Mucosa of descending colon (tissue), 3 donors: ENCODE measurements around the gene CEP112. TPM values are rescaled to one million over a fixed set of nuclear protein-coding genes. Genes with fewer than 3 reads are reported as not detected.

Source experiments
- ATAC-seq: fragments of 200-7000 bp; cut with Tn5 transposase; one replicate; pipeline ENCODE4 v1.9.1; 2020; ENCODE audit warnings: mild to moderate bottlenecking, moderate library complexity
- DNase-seq, 3 donors: peaks; one replicate each; pipeline ENCODE4 v3.0.0-alpha.2; 2020
- H3K36me3 ChIP-seq: fragments of 200-600 bp; one replicate; pipeline ENCODE4 v1.8.0; 2021; ENCODE audit warnings: low read depth, mild to moderate bottlenecking
- H3K4me1 ChIP-seq: fragments of 200-600 bp; one replicate; pipeline ENCODE4 v1.8.0; 2021; ENCODE audit warnings: low read depth, mild to moderate bottlenecking
- H3K4me3 ChIP-seq: fragments of 200-600 bp; one replicate; pipeline ENCODE4 v1.8.0; 2021; ENCODE audit warnings: mild to moderate bottlenecking
- H3K9me3 ChIP-seq: fragments of 200-600 bp; one replicate; pipeline ENCODE4 v1.8.0; 2021; ENCODE audit warnings: mild to moderate bottlenecking
- intact Hi-C, 2 donors: fragments of 100-400 bp; cut with DNase I in 1 of 2; cut with micrococcal nuclease in 1 of 2; formaldehyde crosslinking; loops; one replicate each; pipeline versions ENCODE4 v1.11.0 to v1.11.1; 2022; cut with DNase I, micrococcal nuclease
- total RNA-seq, 3 donors: library from RNA; stranded (reverse); fragmentation: NEBNext Ultra II Directional in 2 of 3; extraction: Animal tissue kit (Norgen Biotek cat#: 25700) in 2 of 3; gene quantifications; one replicate each; pipeline versions ENCODE4 v1.2.1 to v1.2.4, GENCODE V29; 2021 to 2023
- TF ChIP-seq, protein P1 (sequence below): fragments of 200-600 bp; IDR thresholded peaks from one replicate; pipeline ENCODE4 v1.8.0; 2022; ENCODE audit warnings: antibody characterized with exemption, mild to moderate bottlenecking
- donor health status: DM: no; HTN: no; CAD: no; lungs with moderate emphysema.
- donor health status: DM: no; HTN: no; CAD: no.
- donor health status: DM: no; HTN: yes; CAD: no.

CEP112 gene
- total RNA-seq, 3 donors from 2014 or later: 6.3 to 18.5 (median 7.0) TPM

DNA sequence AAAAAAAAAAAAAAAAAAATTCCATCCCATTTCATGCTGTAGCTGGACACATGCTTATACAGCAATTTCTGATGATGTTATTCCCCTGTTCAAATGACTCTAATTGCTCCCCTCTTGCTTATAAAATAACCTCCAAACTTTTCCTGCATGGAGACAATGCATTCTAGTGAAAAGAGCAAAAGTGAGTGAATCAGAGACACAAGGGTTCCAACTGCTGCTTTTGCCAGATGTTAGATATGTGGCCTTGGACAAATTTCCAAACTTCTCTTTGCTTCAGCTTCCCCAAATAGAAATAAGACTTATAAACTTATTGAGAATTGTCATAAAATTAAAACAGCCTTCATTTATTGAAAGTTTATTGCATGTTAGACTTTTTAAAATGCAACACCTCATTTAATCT is 565.5 kb downstream of the CEP112 start:
- intact Hi-C loops: no loop called here
- Histone ChIP-seq H3K9me3 (no peaks in the 10 kb centered on the region), H3K4me1 (peaks cover 24% of the 10 kb centered on the region), H3K4me3 (no peak overlapping the region), H3K36me3 (no peaks in the 10 kb centered on the region)
- ATAC-seq (no peak), DNase-seq (no peak)
- TF ChIP-seq, protein P1, sequence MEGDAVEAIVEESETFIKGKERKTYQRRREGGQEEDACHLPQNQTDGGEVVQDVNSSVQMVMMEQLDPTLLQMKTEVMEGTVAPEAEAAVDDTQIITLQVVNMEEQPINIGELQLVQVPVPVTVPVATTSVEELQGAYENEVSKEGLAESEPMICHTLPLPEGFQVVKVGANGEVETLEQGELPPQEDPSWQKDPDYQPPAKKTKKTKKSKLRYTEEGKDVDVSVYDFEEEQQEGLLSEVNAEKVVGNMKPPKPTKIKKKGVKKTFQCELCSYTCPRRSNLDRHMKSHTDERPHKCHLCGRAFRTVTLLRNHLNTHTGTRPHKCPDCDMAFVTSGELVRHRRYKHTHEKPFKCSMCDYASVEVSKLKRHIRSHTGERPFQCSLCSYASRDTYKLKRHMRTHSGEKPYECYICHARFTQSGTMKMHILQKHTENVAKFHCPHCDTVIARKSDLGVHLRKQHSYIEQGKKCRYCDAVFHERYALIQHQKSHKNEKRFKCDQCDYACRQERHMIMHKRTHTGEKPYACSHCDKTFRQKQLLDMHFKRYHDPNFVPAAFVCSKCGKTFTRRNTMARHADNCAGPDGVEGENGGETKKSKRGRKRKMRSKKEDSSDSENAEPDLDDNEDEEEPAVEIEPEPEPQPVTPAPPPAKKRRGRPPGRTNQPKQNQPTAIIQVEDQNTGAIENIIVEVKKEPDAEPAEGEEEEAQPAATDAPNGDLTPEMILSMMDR: no peak

DNA sequence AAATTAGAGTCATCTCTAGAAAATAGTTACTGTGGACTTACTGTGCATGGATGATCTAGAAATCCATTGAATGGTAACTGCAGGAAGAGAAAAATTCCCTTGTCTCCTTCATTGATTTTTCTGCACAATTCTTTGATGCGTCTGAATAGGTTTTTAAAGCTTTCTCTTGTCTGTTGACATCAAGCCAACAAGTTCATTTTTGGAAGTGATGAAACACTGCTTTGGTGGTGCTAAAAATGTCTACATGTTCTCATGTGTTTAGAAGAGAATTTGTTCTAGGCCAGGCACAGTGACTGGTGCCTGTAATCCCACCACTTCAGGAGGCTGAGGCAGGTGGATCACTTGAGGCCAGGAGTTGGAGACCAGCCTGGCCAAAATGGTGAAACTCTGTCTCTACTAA is 573.4 kb downstream of the CEP112 start:
- DNase-seq (no peak), ATAC-seq (no peak)
- H3K36me3 ChIP-seq: no peaks in the 10 kb centered on the region
- no peaks in the 10 kb centered on the region for H3K4me1 ChIP-seq
- intact Hi-C loops: no loop called here
- H3K4me3 ChIP-seq: no peak overlapping the region
- H3K9me3 ChIP-seq: no peaks in the 10 kb centered on the region
- TF ChIP-seq, protein P1: no peak

DNA sequence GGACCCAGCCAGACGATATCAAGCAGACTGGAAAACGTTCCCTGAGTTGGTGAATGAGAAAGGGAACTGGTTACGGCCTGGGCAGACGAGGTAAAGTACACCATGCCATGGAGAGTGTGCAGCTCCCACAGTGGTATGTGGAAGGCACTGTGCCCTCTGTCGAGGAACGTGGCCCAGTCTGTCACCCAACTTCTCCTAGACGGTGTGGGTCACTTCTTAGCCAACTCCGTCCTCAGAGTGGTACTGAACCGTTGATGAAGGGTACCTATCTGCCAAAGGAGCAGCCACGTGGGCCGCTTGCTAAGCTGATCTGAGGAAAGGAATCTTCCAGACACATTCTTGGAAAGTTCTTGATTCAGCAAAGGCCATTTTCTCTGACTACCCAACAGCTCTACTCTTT is 574.4 kb downstream of the CEP112 start:
- intact Hi-C loops: no loop called here
- no peak for ATAC-seq
- no peak overlapping the region for H3K4me3 ChIP-seq
- DNase-seq: no peak
- TF ChIP-seq, protein P1: no peak
- peaks cover 2% of the 10 kb centered on the region for H3K4me1 ChIP-seq
- H3K9me3 ChIP-seq: no peaks in the 10 kb centered on the region
- no peaks in the 10 kb centered on the region for H3K36me3 ChIP-seq

DNA sequence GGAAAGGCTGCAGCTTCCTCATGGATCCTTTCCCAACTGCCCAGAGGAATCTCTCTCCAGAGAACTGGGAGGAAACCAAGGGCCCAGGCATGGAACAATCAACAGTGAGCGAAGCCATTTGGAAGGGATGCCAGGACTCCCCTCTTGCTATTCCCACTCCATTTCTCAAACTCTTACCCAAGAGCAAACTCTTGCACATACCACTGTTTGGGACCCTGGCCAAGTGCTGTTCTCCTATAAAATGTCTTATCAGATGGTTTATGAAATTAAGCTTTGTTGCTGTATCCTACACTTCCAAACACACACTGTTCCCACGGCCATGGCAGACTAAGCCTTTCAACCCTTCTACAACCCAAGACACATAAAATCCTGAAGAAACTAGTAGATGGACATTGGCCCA is 582.2 kb downstream of the CEP112 start:
- Histone ChIP-seq H3K4me1 (peaks cover 15% of the 10 kb centered on the region), H3K36me3 (no peaks in the 10 kb centered on the region), H3K9me3 (no peaks in the 10 kb centered on the region), H3K4me3 (no peak overlapping the region)
- TF ChIP-seq, protein P1: no peak
- ATAC-seq: peak; percentile 43
- peak in 1 of 3 donors; percentile 49 for DNase-seq
- intact Hi-C loops: no loop called here

DNA sequence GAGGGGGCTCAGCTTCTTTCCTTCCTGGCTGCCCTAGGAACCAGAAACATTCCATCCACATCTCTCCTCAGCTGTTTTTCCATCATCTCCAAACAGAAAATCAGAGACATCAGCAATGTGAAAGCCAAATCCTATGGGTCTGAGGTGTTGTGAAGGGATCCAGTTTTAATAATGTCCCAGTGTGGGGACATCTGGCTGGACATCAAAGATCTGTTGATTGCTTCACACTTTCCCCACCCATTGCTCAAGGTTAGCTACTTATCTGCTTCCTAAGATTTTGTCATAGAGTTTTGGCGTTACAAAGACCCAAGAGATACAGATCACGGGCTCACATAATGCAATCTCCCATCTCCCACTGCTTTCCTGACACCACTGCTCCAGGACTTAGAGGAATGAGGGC is 582.6 kb downstream of the CEP112 start:
- TF ChIP-seq, protein P1: no peak
- intact Hi-C loops: no loop called here
- ATAC-seq (no peak), DNase-seq (no peak)
- no peak overlapping the region for H3K4me3 ChIP-seq
- peaks cover 15% of the 10 kb centered on the region for H3K4me1 ChIP-seq
- H3K9me3 ChIP-seq: no peaks in the 10 kb centered on the region
- no peaks in the 10 kb centered on the region for H3K36me3 ChIP-seq

DNA sequence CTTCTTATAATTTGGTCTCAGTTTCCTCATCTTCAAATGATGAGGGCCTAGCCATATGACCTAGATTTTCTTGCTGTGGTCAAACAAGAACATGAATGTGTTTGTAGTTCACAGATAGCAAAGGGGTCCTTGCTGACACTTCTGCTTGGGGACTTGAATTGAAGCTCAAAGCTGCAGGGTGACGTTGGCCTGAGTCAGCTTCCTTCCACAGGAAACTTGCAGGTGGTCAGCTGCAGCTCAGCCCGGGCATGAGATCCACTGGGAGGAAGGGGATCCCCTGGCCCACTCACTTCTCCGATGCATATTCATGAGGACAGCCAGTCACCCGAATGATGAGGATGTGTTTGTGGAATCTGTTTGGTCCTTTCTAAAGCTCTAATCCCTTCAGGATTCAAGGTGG is 587.9 kb downstream of the CEP112 start:
- Histone ChIP-seq H3K4me1 (no peaks in the 10 kb centered on the region), H3K4me3 (no peak overlapping the region), H3K9me3 (no peaks in the 10 kb centered on the region), H3K36me3 (no peaks in the 10 kb centered on the region)
- no peak for ATAC-seq
- intact Hi-C loops: no loop called here
- TF ChIP-seq, protein P1: no peak
- no peak for DNase-seq
